DMS 273 (cell line): ENCODE data around the gene SLC51A.

Experiments used
- DNase-seq: peaks from one replicate; lab custom pipeline; 2025; ENCODE audit not compliant: unreplicated experiment; lab: John Stamatoyannopoulos, UW

SLC51A gene

GRCh38 chr3:196214783-196215441 lies 1.4 kb upstream of the SLC51A start:
- DNase-seq, result no peak

- no peak for DNase-seq
These were observed 777 bp upstream of the SLC51A start for GRCh38 chr3:196215493-196216020.

- DNase-seq, result no peak
These were observed 412 bp downstream of the SLC51A start for GRCh38 chr3:196216681-196217211.

- DNase-seq, result no peak
These were observed 1.2 kb downstream of the SLC51A start for GRCh38 chr3:196217307-196218154.

- DNase-seq, result no peak
These were observed 1.9 kb downstream of the SLC51A start for GRCh38 chr3:196218155-196218712.

GRCh38 chr3:196219194-196219969 lies 3.0 kb downstream of the SLC51A start:
- DNase-seq, result peak; percentile 87

GRCh38 chr3:196219970-196220311 lies 3.6 kb downstream of the SLC51A start:
- DNase-seq, result no peak

- no peak for DNase-seq
These were observed 4.3 kb downstream of the SLC51A start for GRCh38 chr3:196220587-196220986.

- DNase-seq, result no peak
These were observed 4.7 kb downstream of the SLC51A start for GRCh38 chr3:196220991-196221390.

GRCh38 chr3:196222876-196223595 lies 6.7 kb downstream of the SLC51A start:
- DNase-seq, result no peak

- no peak for DNase-seq
These were observed 8.8 kb downstream of the SLC51A start for GRCh38 chr3:196225086-196225485.

GRCh38 chr3:196225763-196226364 lies 9.5 kb downstream of the SLC51A start:
- DNase-seq, result no peak

- DNase-seq, result no peak
These were observed 10.8 kb downstream of the SLC51A start for GRCh38 chr3:196227121-196227561.

- no peak for DNase-seq
These were observed 11.5 kb downstream of the SLC51A start for GRCh38 chr3:196227629-196228493.

GRCh38 chr3:196232154-196232881 lies 16.0 kb downstream of the SLC51A start:
- no peak for DNase-seq

GRCh38 chr3:196232882-196233251 lies 16.5 kb downstream of the SLC51A start:
- no peak for DNase-seq

- DNase-seq, result no peak
These were observed 19.3 kb downstream of the SLC51A start for GRCh38 chr3:196235452-196236122.

- DNase-seq, result no peak
These were observed 19.9 kb downstream of the SLC51A start for GRCh38 chr3:196236223-196236622.
